Esophagus mucosa (tissue), 1 donor: ENCODE data around the gene USP25. TPM values are rescaled to one million over a fixed set of nuclear protein-coding genes. Genes with fewer than 3 reads are reported as not detected.

Source experiments
- ATAC-seq: fragments of 200-7000 bp; cut with Tn5 transposase; one replicate; pipeline ENCODE4 v1.9.1; 2020
- total RNA-seq: library from RNA; stranded (reverse); gene quantifications from one replicate; pipeline ENCODE4 v1.2.4, GENCODE V29; 2023
- donor health status: DM: yes; HTN: yes; CAD: no.

USP25 gene
- total RNA-seq, 1 donor from 2014 or later, result 28.4 TPM

DNA sequence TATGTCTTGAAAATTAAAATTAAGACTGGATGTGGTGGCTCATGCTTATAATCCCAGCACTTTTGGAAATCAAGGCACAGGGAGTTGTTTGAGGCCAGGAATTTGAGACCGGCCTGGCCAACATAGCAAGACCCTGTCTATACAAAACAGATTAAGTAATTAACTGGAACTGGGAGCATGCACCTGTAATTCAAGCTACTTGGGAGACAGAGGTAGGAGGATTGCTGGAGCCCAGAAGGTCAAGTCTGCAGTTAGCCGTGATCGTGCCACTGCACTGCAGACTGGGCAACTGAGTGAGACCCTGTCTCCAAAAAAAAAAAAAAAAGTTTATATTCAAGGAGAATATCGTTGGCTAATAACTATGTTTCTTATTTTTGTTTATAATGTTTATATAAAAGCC lies 139.2 kb downstream of the USP25 start:
- no peak for ATAC-seq

DNA sequence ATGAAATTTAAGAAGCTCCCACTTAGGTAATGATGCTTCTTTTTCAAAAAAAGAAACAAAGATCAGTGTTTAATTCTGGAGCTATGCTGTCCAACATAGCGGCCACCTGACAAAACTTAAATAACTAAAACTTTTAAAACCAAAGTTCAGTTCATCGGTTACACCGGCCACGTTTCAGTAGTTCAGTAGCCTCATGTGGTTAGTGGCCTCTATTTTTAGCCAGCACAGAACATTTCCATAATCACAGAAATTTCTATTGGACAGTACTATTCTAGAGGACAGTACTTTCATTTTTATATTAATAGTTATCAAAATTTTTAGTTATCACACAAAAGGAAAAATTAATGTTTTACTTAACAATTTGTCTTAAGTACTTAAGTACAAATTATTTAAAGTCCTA lies 141.0 kb downstream of the USP25 start:
- ATAC-seq, result no peak

DNA sequence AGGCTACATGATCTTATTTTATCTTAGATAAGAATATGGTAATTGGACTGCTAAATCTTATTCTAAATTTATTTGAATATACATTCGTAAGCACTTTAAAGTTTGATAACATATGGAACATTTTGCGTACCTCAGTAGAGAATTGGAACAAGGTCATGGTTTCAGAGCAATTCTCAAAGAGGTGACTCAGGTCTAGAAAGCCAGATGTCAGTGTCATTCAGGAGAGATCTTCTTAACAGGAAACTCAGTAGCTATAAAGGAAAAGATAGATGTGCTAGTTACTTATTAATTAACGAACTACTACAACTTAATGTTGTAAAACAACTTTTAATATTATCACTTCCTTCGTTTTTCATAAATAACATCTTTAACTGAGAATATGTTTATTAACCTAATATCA lies 142.5 kb downstream of the USP25 start:
- no peak for ATAC-seq

DNA sequence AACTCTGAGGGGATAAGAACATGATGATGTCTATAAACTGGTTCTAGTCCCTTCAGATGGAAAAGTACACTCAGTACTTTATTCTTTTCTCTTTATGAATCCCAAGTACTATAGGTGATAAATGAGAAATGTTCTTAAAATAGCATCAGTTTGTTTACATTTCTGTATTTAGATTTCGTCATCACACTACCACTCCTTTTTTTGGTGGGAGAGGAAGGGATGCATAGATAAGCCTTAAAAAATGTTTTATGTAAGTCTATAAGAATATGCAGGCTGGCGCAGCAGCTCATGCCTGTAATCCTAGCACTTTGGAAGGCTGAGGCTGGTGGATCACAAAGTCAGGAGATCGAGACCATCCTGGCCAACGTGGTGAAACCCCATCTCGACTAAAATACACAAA lies 144.8 kb downstream of the USP25 start:
- ATAC-seq, result no peak

DNA sequence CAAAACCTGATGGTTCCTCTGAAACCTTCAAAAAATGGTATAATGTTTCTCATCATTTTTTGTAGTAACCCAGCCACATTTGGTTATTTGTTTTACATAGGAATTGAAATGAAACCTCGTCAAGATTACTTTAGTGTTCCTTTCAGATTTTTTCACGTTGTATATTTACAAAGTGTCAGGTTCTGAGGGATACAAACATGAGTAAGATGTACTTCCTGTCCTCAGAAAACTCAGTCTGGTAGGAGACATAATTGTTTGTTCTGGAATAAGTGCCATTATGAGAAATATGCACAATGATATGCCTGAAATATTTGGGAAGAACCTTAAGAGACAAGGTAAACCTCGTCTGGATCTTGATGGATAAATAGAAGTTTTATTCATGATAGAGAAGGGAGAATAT lies 145.5 kb downstream of the USP25 start:
- ATAC-seq, result no peak

DNA sequence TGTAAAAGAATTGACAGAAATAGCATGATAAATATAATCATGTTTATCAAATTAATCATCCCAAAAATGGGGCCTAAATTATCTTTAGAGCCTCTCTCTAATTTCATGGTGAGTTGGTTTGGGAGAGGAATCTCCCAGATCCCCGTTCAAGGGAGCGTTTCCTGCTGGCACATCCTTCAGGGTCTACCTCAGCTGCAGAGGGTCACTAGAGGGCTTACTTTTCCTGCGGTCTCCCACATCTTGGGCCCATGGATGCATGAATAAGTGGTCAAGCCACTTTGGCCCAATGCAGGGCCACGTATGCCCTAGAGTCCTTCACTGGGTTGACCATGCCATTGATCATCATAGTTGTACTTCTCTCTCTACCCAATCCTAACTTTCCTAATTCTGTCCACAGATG lies 164.1 kb downstream of the USP25 start:
- no peak for ATAC-seq

DNA sequence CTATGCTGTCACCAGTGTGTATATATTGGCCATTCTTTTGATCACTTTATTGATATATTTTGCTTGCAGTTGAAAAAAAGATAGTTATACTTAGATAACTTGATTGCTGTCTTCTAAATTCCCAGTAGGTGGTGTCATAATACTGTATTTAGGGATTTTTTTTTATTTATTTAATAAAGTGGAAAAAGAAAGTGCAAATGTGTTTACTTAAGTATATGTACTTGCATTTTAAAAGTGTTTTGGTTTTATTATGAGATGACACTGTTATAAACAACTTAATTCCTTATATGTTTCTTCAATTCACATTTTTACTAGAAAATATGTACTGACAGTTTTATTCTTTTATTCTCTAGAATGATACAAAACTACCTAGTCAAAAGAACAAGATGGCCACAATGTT lies 164.8 kb downstream of the USP25 start:
- ATAC-seq, result no peak

DNA sequence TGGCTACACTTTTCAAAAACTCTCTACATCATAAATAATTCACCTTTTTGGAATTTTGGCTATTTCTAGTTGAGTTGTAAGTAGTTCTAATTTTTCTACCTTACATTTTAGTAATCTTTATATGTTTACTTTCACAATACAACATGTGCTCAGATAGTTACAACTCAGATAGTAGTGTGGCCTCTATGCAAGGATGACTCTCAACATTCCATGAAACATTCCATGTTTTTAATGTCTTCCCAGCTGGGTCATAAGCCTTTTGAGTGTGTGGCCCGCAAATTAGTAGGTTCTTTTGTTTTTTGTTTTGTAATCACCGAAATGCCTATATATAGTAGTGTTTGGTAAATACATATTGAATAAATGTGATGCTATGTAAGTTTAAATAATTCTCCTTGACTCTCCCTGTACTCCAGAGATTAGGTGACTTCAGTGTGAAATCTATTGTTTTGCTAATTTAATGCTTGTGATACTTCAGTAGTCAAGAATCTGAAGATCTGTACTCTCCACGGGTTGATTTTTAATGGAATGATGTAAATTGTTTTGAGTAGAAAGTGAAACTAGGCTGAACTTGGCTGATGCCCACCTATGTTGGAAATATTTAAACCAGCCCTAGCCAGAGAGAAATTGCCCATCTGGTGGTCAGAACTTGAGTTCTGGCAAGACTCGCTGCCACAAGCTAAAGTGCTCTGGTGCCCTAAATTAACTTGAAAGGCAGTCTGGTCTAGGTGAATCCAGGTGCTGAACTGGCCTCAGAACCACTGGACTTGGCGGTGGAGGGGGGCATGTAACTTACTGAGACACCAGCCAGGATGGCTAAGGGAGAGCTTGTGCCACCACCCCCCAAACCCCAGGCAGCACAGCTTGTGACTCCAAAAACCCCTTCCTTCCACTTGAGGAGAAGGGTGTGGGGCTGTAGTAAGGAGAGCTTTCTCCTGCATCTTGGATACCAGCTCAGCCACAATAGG lies 165.6 kb downstream of the USP25 start:
- peak; percentile 11 for ATAC-seq

DNA sequence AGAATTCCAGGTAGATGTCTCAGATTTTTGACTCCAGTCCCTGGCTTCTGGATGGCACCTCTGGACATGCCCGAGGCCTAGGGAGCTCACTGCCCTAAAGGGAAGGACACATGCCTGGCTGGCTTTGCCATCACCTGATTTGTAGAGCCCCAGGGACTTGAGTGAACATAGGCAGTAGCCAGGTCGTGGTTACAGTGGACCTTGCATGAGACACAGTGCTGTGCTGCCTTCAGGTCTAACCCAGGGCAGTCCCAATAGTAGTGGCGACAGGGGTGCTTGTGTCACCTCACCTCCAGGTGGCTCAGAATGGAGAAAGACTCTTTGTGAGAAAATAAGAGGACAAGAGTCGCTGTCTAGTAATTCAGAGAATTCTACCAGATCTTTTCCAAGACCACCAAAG lies 166.7 kb downstream of the USP25 start:
- no peak for ATAC-seq

DNA sequence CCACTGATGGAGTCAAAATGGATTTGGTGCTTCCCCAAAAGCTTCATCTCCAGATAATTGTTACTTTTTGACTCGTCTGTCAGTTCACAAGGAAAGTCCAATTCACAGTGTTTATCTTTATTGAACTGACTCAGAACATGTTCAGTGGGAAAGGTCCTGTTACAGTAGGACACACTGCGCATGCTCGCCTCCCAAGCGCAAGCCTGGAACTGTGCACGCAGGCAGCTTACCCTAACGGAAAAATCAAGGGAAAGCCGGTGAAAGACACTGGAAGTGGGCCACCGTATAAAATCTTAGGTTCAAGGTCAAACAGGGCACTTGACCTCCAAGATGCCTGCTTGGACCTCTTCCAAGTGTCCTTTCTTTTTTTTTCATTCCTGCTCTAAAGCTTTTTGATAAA lies 174.6 kb downstream of the USP25 start:
- ATAC-seq, result no peak

DNA sequence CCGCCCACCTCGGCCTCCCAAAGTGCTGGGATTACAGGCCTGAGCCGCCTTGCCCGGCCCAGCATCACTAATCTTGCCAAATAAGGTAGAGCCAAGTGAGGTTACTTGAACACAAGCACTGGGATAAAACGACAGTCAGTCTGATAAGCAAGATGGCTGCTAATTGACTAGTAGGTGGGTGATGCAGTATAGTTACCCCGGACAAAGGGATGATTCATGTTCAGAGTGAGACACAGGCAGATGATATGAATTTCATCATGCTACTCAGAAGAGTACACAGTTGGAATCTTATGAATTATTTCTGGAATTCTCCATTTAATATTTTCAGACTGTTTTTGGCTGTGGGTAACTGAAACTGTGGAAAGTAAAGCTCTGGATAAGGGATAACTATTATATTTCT lies 178.4 kb downstream of the USP25 start:
- no peak for ATAC-seq

DNA sequence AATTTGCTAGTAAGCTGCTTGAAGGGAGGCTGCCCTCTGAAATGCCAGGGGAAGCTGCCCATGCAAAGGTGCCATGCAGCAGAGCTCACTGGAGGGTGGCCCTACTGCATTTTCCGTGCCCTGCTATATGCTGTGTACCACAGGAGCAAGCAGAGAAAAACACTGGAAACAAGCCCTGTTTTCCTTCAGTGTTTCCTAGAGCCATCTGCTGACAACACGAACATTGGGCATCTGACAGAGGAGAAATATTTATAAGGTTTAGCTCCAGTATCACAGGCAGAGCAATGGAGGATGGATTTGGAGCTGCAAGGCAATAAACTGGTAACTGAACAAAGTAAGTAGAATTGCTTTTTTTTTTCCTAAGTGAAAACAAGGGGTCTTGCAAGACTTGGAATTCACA lies 198.4 kb downstream of the USP25 start:
- no peak for ATAC-seq

DNA sequence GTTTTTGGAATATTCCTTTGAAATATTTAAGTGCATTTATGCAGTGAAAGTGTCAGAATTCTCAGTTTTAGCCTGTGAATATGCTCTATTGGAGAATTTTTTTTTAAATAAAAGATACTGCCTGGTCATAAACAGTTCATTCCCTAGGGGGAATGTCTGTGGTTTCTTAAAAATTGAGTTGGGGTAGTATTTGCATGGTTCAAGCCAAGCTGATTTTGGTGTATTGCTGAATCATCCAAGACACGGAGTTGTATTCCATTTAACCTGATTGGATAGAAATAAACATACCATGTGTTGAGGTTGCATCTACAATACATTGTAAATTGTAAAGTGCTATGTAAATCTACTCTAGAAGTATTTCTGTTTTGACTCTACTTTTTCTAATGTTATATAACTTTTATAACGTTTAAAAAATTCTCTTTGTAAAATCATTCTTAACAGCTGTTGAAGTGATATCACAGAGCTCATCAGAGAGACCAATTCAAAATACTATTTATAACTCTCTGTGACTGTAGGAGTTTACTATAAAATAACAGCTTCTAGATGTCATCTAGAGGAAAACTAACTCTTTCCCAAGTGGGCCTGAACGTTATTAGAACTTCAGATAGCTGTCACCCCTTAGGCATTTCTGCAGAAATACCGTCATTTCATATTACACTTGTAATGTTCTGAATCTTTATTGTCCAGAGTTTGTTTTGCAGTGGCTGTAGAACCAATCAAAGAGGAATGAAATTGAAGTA lies 199.1 kb downstream of the USP25 start:
- ATAC-seq, result no peak

DNA sequence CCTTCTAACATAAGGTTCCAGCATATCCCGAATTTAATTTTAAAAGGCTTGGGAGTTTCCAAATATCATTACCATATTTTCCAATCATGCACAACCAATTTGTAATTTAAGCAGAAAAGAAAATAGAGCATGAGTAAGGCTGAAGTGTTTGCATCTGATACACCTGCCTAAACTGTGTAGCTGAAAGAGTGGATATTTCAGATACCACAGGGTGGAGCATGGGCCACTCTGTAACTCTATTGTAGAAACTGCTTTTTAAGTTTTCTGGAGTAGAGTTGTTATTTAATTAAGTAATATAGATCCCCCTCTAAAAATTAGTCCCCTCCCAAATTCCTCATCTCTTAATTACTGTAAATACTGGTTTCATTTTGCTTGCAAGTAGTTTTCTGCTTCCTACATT lies 199.8 kb downstream of the USP25 start:
- no peak for ATAC-seq
